Effector memory CD4-positive, alpha-beta T cell (primary cell): ENCODE results near the gene FBN3.

Experiments
- DNase-seq, 3 donors: peaks; one replicate each; pipeline ENCODE4 v3.0.0-alpha.2; 2020
- H3K27ac ChIP-seq: 2 replicates; pipeline ENCODE4 v1.7.0; 2013; ENCODE audit warnings: mild to moderate bottlenecking, low read length, moderate library complexity; ENCODE audit not compliant: insufficient read depth, poor library complexity, severe bottlenecking
- H3K27me3 ChIP-seq: replicated peaks from 2 replicates; pipeline ENCODE4 v1.7.0; 2013; ENCODE audit warnings: mild to moderate bottlenecking, low read length; ENCODE audit not compliant: insufficient read depth, control insufficient read depth, poor library complexity, severe bottlenecking
- H3K36me3 ChIP-seq: 2 replicates; pipeline ENCODE4 v1.7.0; 2013; ENCODE audit warnings: mild to moderate bottlenecking, low read length, moderate library complexity; ENCODE audit not compliant: control insufficient read depth, insufficient read depth
- H3K4me1 ChIP-seq: 2 replicates; pipeline ENCODE4 v1.7.0; 2013; ENCODE audit warnings: low read length, mild to moderate bottlenecking; ENCODE audit not compliant: control insufficient read depth, insufficient read depth, poor library complexity, severe bottlenecking
- H3K4me3 ChIP-seq: 2 replicates; pipeline ENCODE4 v1.7.0; 2013; ENCODE audit warnings: low read length, low read depth, mild to moderate bottlenecking; ENCODE audit not compliant: insufficient read depth, poor library complexity, severe bottlenecking
- H3K9me3 ChIP-seq: 2 replicates; pipeline ENCODE4 v1.7.0; 2013; ENCODE audit warnings: mild to moderate bottlenecking, low read length, moderate library complexity; ENCODE audit not compliant: control insufficient read depth

Gene FBN3

GRCh38 chr19:8137425-8137824 is 12.0 kb downstream of the FBN3 start:
- DNase-seq: no peak
- Histone ChIP-seq H3K27ac (no peak overlapping the region), H3K27me3 (no peaks in the 10 kb centered on the region), H3K36me3 (no peaks in the 10 kb centered on the region), H3K4me1 (no peaks in the 10 kb centered on the region), H3K4me3 (no peak overlapping the region), H3K9me3 (no peaks in the 10 kb centered on the region)

- no peak overlapping the region for H3K4me3 ChIP-seq
- no peaks in the 10 kb centered on the region for H3K27me3 ChIP-seq
- H3K4me1 ChIP-seq: no peaks in the 10 kb centered on the region
Measured at GRCh38 chr19:8135946-8136618, 13.3 kb downstream of the FBN3 start.

GRCh38 chr19:8132858-8133458 is 16.4 kb downstream of the FBN3 start:
- Histone ChIP-seq H3K36me3 (no peaks in the 10 kb centered on the region), H3K4me3 (no peak overlapping the region), H3K9me3 (no peaks in the 10 kb centered on the region), H3K27me3 (no peaks in the 10 kb centered on the region), H3K4me1 (no peaks in the 10 kb centered on the region), H3K27ac (no peak overlapping the region)
- no peak for DNase-seq

More at GRCh38 chr19:8135946-8136618, 13.3 kb downstream of the FBN3 start:
- Histone ChIP-seq H3K27ac (no peak overlapping the region), H3K36me3 (no peaks in the 10 kb centered on the region), H3K9me3 (no peaks in the 10 kb centered on the region)
- DNase-seq: no peak

GRCh38 chr19:8131517-8131916 is 17.9 kb downstream of the FBN3 start:
- Histone ChIP-seq H3K9me3 (no peaks in the 10 kb centered on the region), H3K27me3 (no peaks in the 10 kb centered on the region), H3K4me3 (no peak overlapping the region), H3K4me1 (no peaks in the 10 kb centered on the region), H3K36me3 (no peaks in the 10 kb centered on the region), H3K27ac (no peak overlapping the region)
- no peak for DNase-seq

- Histone ChIP-seq H3K4me3 (no peak overlapping the region), H3K27me3 (no peaks in the 10 kb centered on the region), H3K36me3 (no peaks in the 10 kb centered on the region), H3K9me3 (no peaks in the 10 kb centered on the region), H3K4me1 (no peaks in the 10 kb centered on the region), H3K27ac (no peak overlapping the region)
- no peak for DNase-seq
Measured at GRCh38 chr19:8129061-8129618, 20.3 kb downstream of the FBN3 start.

- H3K27me3 ChIP-seq: no peaks in the 10 kb centered on the region
- DNase-seq: no peak
- no peak overlapping the region for H3K4me3 ChIP-seq
- H3K27ac ChIP-seq: no peak overlapping the region
- no peaks in the 10 kb centered on the region for H3K9me3 ChIP-seq
- no peaks in the 10 kb centered on the region for H3K36me3 ChIP-seq
- H3K4me1 ChIP-seq: no peaks in the 10 kb centered on the region
Measured at GRCh38 chr19:8128551-8128950, 20.8 kb downstream of the FBN3 start.

GRCh38 chr19:8127311-8127710 is 22.1 kb downstream of the FBN3 start:
- Histone ChIP-seq H3K9me3 (no peaks in the 10 kb centered on the region), H3K27ac (no peak overlapping the region), H3K27me3 (no peaks in the 10 kb centered on the region)

GRCh38 chr19:8126511-8126910 is 22.9 kb downstream of the FBN3 start:
- Histone ChIP-seq H3K36me3 (no peaks in the 10 kb centered on the region), H3K9me3 (no peaks in the 10 kb centered on the region), H3K4me1 (no peaks in the 10 kb centered on the region), H3K27me3 (no peaks in the 10 kb centered on the region), H3K27ac (no peak overlapping the region), H3K4me3 (no peak overlapping the region)
- DNase-seq: no peak

More at GRCh38 chr19:8127311-8127710, 22.1 kb downstream of the FBN3 start:
- no peaks in the 10 kb centered on the region for H3K4me1 ChIP-seq
- H3K4me3 ChIP-seq: no peak overlapping the region
- no peak for DNase-seq
- no peaks in the 10 kb centered on the region for H3K36me3 ChIP-seq

- no peaks in the 10 kb centered on the region for H3K36me3 ChIP-seq
- no peak overlapping the region for H3K27ac ChIP-seq
- DNase-seq: no peak
- no peaks in the 10 kb centered on the region for H3K27me3 ChIP-seq
- no peaks in the 10 kb centered on the region for H3K4me1 ChIP-seq
- H3K4me3 ChIP-seq: no peak overlapping the region
- no peaks in the 10 kb centered on the region for H3K9me3 ChIP-seq
Measured at GRCh38 chr19:8126008-8126407, 23.4 kb downstream of the FBN3 start.

GRCh38 chr19:8123683-8124082 is 25.7 kb downstream of the FBN3 start:
- H3K9me3 ChIP-seq: no peaks in the 10 kb centered on the region
- H3K27me3 ChIP-seq: no peaks in the 10 kb centered on the region
- no peak overlapping the region for H3K4me3 ChIP-seq
- H3K4me1 ChIP-seq: no peaks in the 10 kb centered on the region
- H3K27ac ChIP-seq: no peak overlapping the region
- H3K36me3 ChIP-seq: no peaks in the 10 kb centered on the region
- DNase-seq: no peak
